IMR-90 (cell line): ENCODE data around the gene ATOH8. TPM values are rescaled to one million over a fixed set of nuclear protein-coding genes. Genes with fewer than 3 reads are reported as not detected.

Experiments used
- ATAC-seq: fragments of 200-7000 bp; cut with Tn5 transposase; 2 replicates; pipeline ENCODE4 v1.9.1; 2020; ENCODE audit warnings: low read depth, mild to moderate bottlenecking, moderate library complexity
- BruUV-seq: library from RNA; stranded (reverse); fragments of 400-500 nt; replicated peaks from 2 replicates; lab custom pipeline; 2021; lab: Mats Ljungman, UMichigan
- CTCF ChIA-PET: fragments of 300-600 bp; formaldehyde crosslinking; extraction: SDS; loops from one replicate; lab custom pipeline; 2021; ENCODE audit warnings: antibody characterized with exemption; lab: Yijun Ruan, JAX
- POLR2A ChIA-PET: fragments of 300-600 bp; sonication (Branson Sonifier 250); formaldehyde crosslinking; loops from one replicate; lab custom pipeline; 2022; ENCODE audit warnings: antibody characterized with exemption; ENCODE audit not compliant: unreplicated experiment; lab: Charles Lee
- DNase-seq: peaks from one replicate; pipeline ENCODE4 v3.0.0; 2013
- H2AFZ ChIP-seq: replicated peaks from 2 replicates; pipeline ENCODE3; 2013; ENCODE audit warnings: low read length, mild to moderate bottlenecking; ENCODE audit not compliant: poor library complexity
- H2AK5ac ChIP-seq: 2 replicates; pipeline ENCODE4 v1.6.1; 2013; ENCODE audit warnings: low read depth, low read length, inconsistent platforms
- H2AK9ac ChIP-seq: replicated peaks from 2 replicates; pipeline ENCODE3; 2013; ENCODE audit warnings: mild to moderate bottlenecking, low read depth, low read length, moderate library complexity; ENCODE audit not compliant: poor library complexity
- H2BK120ac ChIP-seq: 2 replicates; pipeline ENCODE4 v1.6.1; 2013; ENCODE audit warnings: low read depth, low read length, inconsistent platforms
- H2BK15ac ChIP-seq: 3 replicates; pipeline ENCODE4 v1.6.1; 2013; ENCODE audit warnings: low read depth, low read length, inconsistent platforms
- H2BK20ac ChIP-seq: 2 replicates; pipeline ENCODE4 v1.6.1; 2013; ENCODE audit warnings: low read depth, mild to moderate bottlenecking, inconsistent platforms, low read length, moderate library complexity
- H2BK5ac ChIP-seq: 2 replicates; pipeline ENCODE4 v1.6.1; 2013; ENCODE audit warnings: mild to moderate bottlenecking, low read depth, low read length, inconsistent platforms; ENCODE audit not compliant: poor library complexity, severe bottlenecking
- H3K14ac ChIP-seq: replicated peaks from 2 replicates; pipeline ENCODE4 v1.6.1; 2013; ENCODE audit warnings: low read depth, low read length, inconsistent platforms
- H3K18ac ChIP-seq: 2 replicates; pipeline ENCODE4 v1.6.1; 2013; ENCODE audit warnings: low read depth, low read length, control low read depth
- H3K23ac ChIP-seq: 2 replicates; pipeline ENCODE4 v1.6.1; 2013; ENCODE audit warnings: low read depth, low read length, inconsistent platforms
- H3K27ac ChIP-seq: 2 replicates; pipeline ENCODE4 v1.5.1; 2013; ENCODE audit warnings: mild to moderate bottlenecking, control low read depth, low read length; ENCODE audit not compliant: insufficient read depth
- H3K27me3 ChIP-seq: 2 replicates; pipeline ENCODE4 v1.6.1; 2013; ENCODE audit warnings: low read length; ENCODE audit not compliant: control insufficient read depth, insufficient read depth
- H3K36me3 ChIP-seq: 2 replicates; pipeline ENCODE4 v1.6.1; 2013; ENCODE audit warnings: low read length, mixed read lengths; ENCODE audit not compliant: control insufficient read depth, insufficient read depth
- H3K4ac ChIP-seq: 2 replicates; pipeline ENCODE4 v1.6.1; 2013; ENCODE audit warnings: low read depth, low read length, inconsistent platforms
- H3K4me1 ChIP-seq: 2 replicates; pipeline ENCODE4 v1.6.1; 2013; ENCODE audit warnings: low read length, mixed read lengths; ENCODE audit not compliant: control insufficient read depth, insufficient read depth
- H3K4me2 ChIP-seq: 2 replicates; pipeline ENCODE4 v1.6.1; 2013; ENCODE audit warnings: low read depth, mild to moderate bottlenecking, control low read depth, low read length, moderate library complexity
- H3K4me3 ChIP-seq: 2 replicates; pipeline ENCODE4 v1.5.1; 2013; ENCODE audit warnings: low read depth, mild to moderate bottlenecking, control low read depth, low read length, moderate library complexity; ENCODE audit not compliant: insufficient read depth
- H3K56ac ChIP-seq: 2 replicates; pipeline ENCODE4 v1.6.1; 2013; ENCODE audit warnings: low read length, inconsistent platforms; ENCODE audit not compliant: insufficient read depth; ENCODE audit errors: extremely low read depth
- H3K79me1 ChIP-seq, 2 experiments: 2 replicates each; pipeline ENCODE4 v1.6.1; 2013; ENCODE audit warnings: low read length in 2 of 2, inconsistent platforms in 1 of 2, low read depth in 1 of 2
- H3K9ac ChIP-seq: 2 replicates; pipeline ENCODE4 v1.6.1; 2013; ENCODE audit warnings: low read depth, low read length, control low read depth
- H3K9me1 ChIP-seq: 2 replicates; pipeline ENCODE4 v1.6.1; 2013; ENCODE audit warnings: low read length, inconsistent platforms; ENCODE audit not compliant: insufficient read depth
- H3K9me3 ChIP-seq: 2 replicates; pipeline ENCODE4 v1.6.1; 2013; ENCODE audit warnings: low read length; ENCODE audit not compliant: control insufficient read depth, insufficient read depth
- H4K20me1 ChIP-seq: 2 replicates; pipeline ENCODE4 v1.6.1; 2013; ENCODE audit warnings: low read length, inconsistent platforms; ENCODE audit not compliant: insufficient read depth
- H4K5ac ChIP-seq: 2 replicates; pipeline ENCODE4 v1.6.1; 2013; ENCODE audit warnings: mild to moderate bottlenecking, low read depth, low read length, control low read depth
- H4K8ac ChIP-seq, 2 experiments: 2 replicates each; pipeline ENCODE4 v1.6.1; 2013; ENCODE audit warnings: low read depth in 2 of 2, low read length in 2 of 2, control low read depth in 1 of 2, inconsistent platforms in 1 of 2
- H4K91ac ChIP-seq: 2 replicates; pipeline ENCODE4 v1.6.1; 2013; ENCODE audit warnings: low read depth, low read length, inconsistent platforms; ENCODE audit not compliant: insufficient read depth
- BHLHE40 ChIP-seq: fragments of 150-350 bp; IDR thresholded peaks from 2 replicates; pipeline ENCODE4 v1.6.1; 2016; ENCODE audit warnings: mild to moderate bottlenecking, low read depth, low read length
- CEBPB ChIP-seq: IDR thresholded peaks from 2 replicates; pipeline ENCODE4 v1.6.1; 2012; ENCODE audit warnings: low read depth, low read length, improper control_type of control experiment
- CHD1 ChIP-seq: IDR thresholded peaks from 2 replicates; pipeline ENCODE4 v1.6.1; 2012; ENCODE audit warnings: low read depth, low read length, improper control_type of control experiment
- CTCF ChIP-seq: conservative IDR thresholded peaks from 2 replicates; pipeline ENCODE4 v1.5.1; 2012; ENCODE audit warnings: mild to moderate bottlenecking, low read depth, low read length, improper control_type of control experiment
- ELK1 ChIP-seq: fragments of 150-350 bp; IDR thresholded peaks from 2 replicates; pipeline ENCODE4 v1.6.1; 2016; ENCODE audit warnings: low read depth, mild to moderate bottlenecking, low read length, moderate library complexity, borderline replicate concordance
- FOS ChIP-seq: fragments of 150-350 bp; IDR thresholded peaks from 2 replicates; pipeline ENCODE4 v1.6.1; 2016; ENCODE audit warnings: low read depth, low read length
- MAFK ChIP-seq: IDR thresholded peaks from 2 replicates; pipeline ENCODE4 v1.6.1; 2012; ENCODE audit warnings: low read depth, low read length, improper control_type of control experiment
- MAZ ChIP-seq: IDR thresholded peaks from 2 replicates; pipeline ENCODE4 v1.6.1; 2012; ENCODE audit warnings: low read depth, mild to moderate bottlenecking, low read length, improper control_type of control experiment, moderate library complexity, borderline replicate concordance
- MXI1 ChIP-seq: IDR thresholded peaks from 2 replicates; pipeline ENCODE4 v1.6.1; 2012; ENCODE audit warnings: low read depth, mild to moderate bottlenecking, low read length, moderate library complexity, borderline replicate concordance
- NFE2L2 ChIP-seq: fragments of 150-350 bp; IDR thresholded peaks from 2 replicates; pipeline ENCODE4 v1.6.1; 2016; ENCODE audit warnings: low read depth, mild to moderate bottlenecking, low read length
- POLR2A ChIP-seq: IDR thresholded peaks from 2 replicates; pipeline ENCODE4 v1.6.1; 2012; ENCODE audit warnings: mild to moderate bottlenecking, low read depth, low read length
- RAD21 ChIP-seq: IDR thresholded peaks from 2 replicates; pipeline ENCODE4 v1.6.1; 2012; ENCODE audit warnings: low read length, improper control_type of control experiment
- RCOR1 ChIP-seq: IDR thresholded peaks from 2 replicates; pipeline ENCODE4 v1.6.1; 2012; ENCODE audit warnings: mild to moderate bottlenecking, low read length, improper control_type of control experiment; ENCODE audit not compliant: insufficient replicate concordance
- RFX5 ChIP-seq: IDR thresholded peaks from 2 replicates; pipeline ENCODE4 v1.8.0; 2012; ENCODE audit warnings: low read depth, mild to moderate bottlenecking, low read length, moderate library complexity
- SMC3 ChIP-seq: fragments of 150-350 bp; IDR thresholded peaks from 2 replicates; pipeline ENCODE4 v1.6.1; 2016; ENCODE audit warnings: low read depth, mild to moderate bottlenecking, antibody characterized with exemption, low read length, moderate library complexity
- USF2 ChIP-seq: fragments of 150-350 bp; IDR thresholded peaks from 2 replicates; pipeline ENCODE4 v1.6.1; 2017; ENCODE audit warnings: mild to moderate bottlenecking, antibody characterized with exemption, low read length, low read depth
- WGBS, 2 experiments: methylation state at CpG; one replicate each; pipeline versions ENCODE4 v1.1.5 to v1.1.7; 2013; ENCODE audit warnings: missing lambda C conversion rate in 2 of 2; ENCODE audit not compliant: insufficient read length in 1 of 2; ENCODE audit errors: extremely low coverage in 2 of 2; 5-methylcytosine and 5-hydroxymethylcytosine counted together
- dilution Hi-C: fragments of 300-500 bp; cut with HindIII; formaldehyde crosslinking; loops from one replicate; pipeline ENCODE4 v1.14.3; 2018; ENCODE audit warnings: low sequenced_read_pairs; ENCODE audit not compliant: unreplicated experiment
- in situ Hi-C: fragments of 300-500 bp; cut with MboI; formaldehyde crosslinking; loops from 3 replicates; pipeline ENCODE4 v1.14.3; 2019; ENCODE audit warnings: low sequenced_read_pairs, inconsistent platforms, mixed read lengths
- intact Hi-C: fragments of 100-400 bp; cut with micrococcal nuclease; formaldehyde crosslinking; loops from 2 replicates; pipeline ENCODE4 v1.10.0; 2022
- polyA plus RNA-seq, 3 experiments: library from polyadenylated mRNA; depleted of rRNA; stranded (reverse); fragments of >200 nt; gene quantifications; 2 replicates each; pipeline ENCODE4 v1.2.3, GENCODE V29; 2012; ENCODE audit warnings: low replicate concordance in 1 of 3
- total RNA-seq: library from RNA; depleted of rRNA; stranded (reverse); fragments of >200 nt; gene quantifications from 2 replicates; pipeline ENCODE4 v1.2.3, GENCODE V29; 2012

The ATOH8 gene
- total and polyA plus RNA-seq, 2 of the 4 experiments (the other 2 are of a cell fraction), result 7.9 to 9.0 TPM

- Histone ChIP-seq H3K14ac (no peak overlapping the region), H3K9ac (no peak overlapping the region), H4K91ac (no peak overlapping the region), H3K4me1 (peaks cover 22% of the 10 kb centered on the region), H2BK5ac (no peak overlapping the region), H3K4ac (no peak overlapping the region; the same call in 1 of the 2 replicates), H2AK5ac (no peak overlapping the region), H4K20me1 (no peaks in the 10 kb centered on the region; the same call in 1 of the 2 replicates), H3K36me3 (peaks cover 22% of the 10 kb centered on the region), H4K8ac (no peak overlapping the region), H3K9me1 (peaks cover 22% of the 10 kb centered on the region), H2AFZ (no peak overlapping the region), H2BK15ac (0 out of 3 replicates have a peak overlapping the region, but pooled peaks have one; percentile 44), H3K9me3 (no peaks in the 10 kb centered on the region), H3K4me3 (no peak overlapping the region), H3K23ac (no peak overlapping the region), H3K4me2 (no peak overlapping the region), H2AK9ac (no peak overlapping the region), H2BK120ac (peak overlapping the region; percentile 6; the same call in 1 of the 2 replicates), H3K27ac (no peak overlapping the region), H3K56ac (no peak overlapping the region), H3K79me1 (peaks cover 0 to 11% of the 10 kb centered on the region in 2 experiments; a peak in 3 of 4 replicates), H3K27me3 (no peaks in the 10 kb centered on the region), H4K5ac (no peak overlapping the region), H2BK20ac (no peak overlapping the region), H3K18ac (no peak overlapping the region)
- intact Hi-C loops, result no loop called here
- ChIA-PET POLR2A (no interaction called here), CTCF (no interaction called here)
- no TSS peak for BruUV-seq
- TF ChIP-seq MAZ (no peak), NFE2L2 (no peak), RCOR1 (no peak), FOS (no peak), BHLHE40 (no peak), POLR2A (no peak), ELK1 (no peak), SMC3 (no peak), CEBPB (no peak), MAFK (no peak), RAD21 (no peak), USF2 (no peak), MXI1 (no peak), RFX5 (no peak), CTCF (no peak), CHD1 (no peak)
- dilution Hi-C loops, result no loop called here
- ATAC-seq (no peak), DNase-seq (no peak)
- in situ Hi-C loops, result no loop called here
- 94% methylated on average over 2 of the region's 3 CpGs; no CpG with 5 or more reads in 1 of the 2 experiments for WGBS, 2 experiments
These were observed 34.8 kb downstream of the ATOH8 start for GRCh38 chr2:85788603-85789002.
